Measurements from ENCODE around the gene NR2C2. TPM values are rescaled to one million over a fixed set of nuclear protein-coding genes. Genes with fewer than 3 reads are reported as not detected.

NR2C2 gene
- total and polyA plus RNA-seq, 2 of the 13 experiments (the other 11 are each of a cell fraction or from before 2014, with no cell fraction given) = 7.8 to 11.8 TPM

- TF ChIP-seq ARID5B (CRISPR knock-in tag; IDR thresholded peaks at IDR 0.05) = no peak
- TF ChIP-seq ZNF646 (CRISPR knock-in tag; IDR thresholded peaks at IDR 0.05) = no peak
- no peak for TF ChIP-seq NFE2 (CRISPR knock-in tag; IDR thresholded peaks at IDR 0.05)
- TF ChIP-seq ZNF790 (CRISPR knock-in tag; IDR thresholded peaks at IDR 0.05; ENCODE audit: borderline replicate concordance) = no peak
- TF ChIP-seq IRF2 (CRISPR knock-in tag; IDR thresholded peaks at IDR 0.05) = 0 out of 2 replicates have a peak, but pooled peaks have one; percentile 20
- TF ChIP-seq KLF11 (CRISPR knock-in tag; IDR thresholded peaks at IDR 0.05) = no peak
- TF ChIP-seq BCL6 (CRISPR knock-in tag; IDR thresholded peaks at IDR 0.05) = no peak
- TF ChIP-seq SNAPC4 (CRISPR knock-in tag; IDR thresholded peaks at IDR 0.05) = no peak
- TF ChIP-seq RBFOX2 (IDR thresholded peaks at IDR 0.05; ENCODE audit: low read depth, low read length) = peak; percentile 73
- TF ChIP-seq ZFY (CRISPR knock-in tag; IDR thresholded peaks at IDR 0.05) = peak; percentile 90
- TF ChIP-seq ZFP36 (IDR thresholded peaks at IDR 0.05; ENCODE audit: borderline replicate concordance, low read depth, low read length, partially characterized antibody) = no peak
- TF ChIP-seq SP5 (CRISPR knock-in tag; IDR thresholded peaks at IDR 0.05; ENCODE audit: borderline replicate concordance, low read depth) = no peak
- no peak for TF ChIP-seq FOXA1 (IDR thresholded peaks at IDR 0.05)
- TF ChIP-seq FOXA1 (CRISPR knock-in tag; IDR thresholded peaks at IDR 0.05) = no peak
- no peak for TF ChIP-seq SRF (IDR thresholded peaks at IDR 0.05; ENCODE audit: low read depth, low read length)
Measured at GRCh38 chr3:14947100-14947885, at the start of gene NR2C2 (continued).
